Measurements from ENCODE around the gene UBE2E3. TPM values are rescaled to one million over a fixed set of nuclear protein-coding genes. Genes with fewer than 3 reads are reported as not detected.

The UBE2E3 gene
- total and polyA plus RNA-seq, 2 experiments from 2014 or later: 111 to 112 TPM

GRCh38 chr2:180952082-180952481 lies 28.3 kb upstream of the UBE2E3 start (continued):
- TF ChIP-seq, protein P1, sequence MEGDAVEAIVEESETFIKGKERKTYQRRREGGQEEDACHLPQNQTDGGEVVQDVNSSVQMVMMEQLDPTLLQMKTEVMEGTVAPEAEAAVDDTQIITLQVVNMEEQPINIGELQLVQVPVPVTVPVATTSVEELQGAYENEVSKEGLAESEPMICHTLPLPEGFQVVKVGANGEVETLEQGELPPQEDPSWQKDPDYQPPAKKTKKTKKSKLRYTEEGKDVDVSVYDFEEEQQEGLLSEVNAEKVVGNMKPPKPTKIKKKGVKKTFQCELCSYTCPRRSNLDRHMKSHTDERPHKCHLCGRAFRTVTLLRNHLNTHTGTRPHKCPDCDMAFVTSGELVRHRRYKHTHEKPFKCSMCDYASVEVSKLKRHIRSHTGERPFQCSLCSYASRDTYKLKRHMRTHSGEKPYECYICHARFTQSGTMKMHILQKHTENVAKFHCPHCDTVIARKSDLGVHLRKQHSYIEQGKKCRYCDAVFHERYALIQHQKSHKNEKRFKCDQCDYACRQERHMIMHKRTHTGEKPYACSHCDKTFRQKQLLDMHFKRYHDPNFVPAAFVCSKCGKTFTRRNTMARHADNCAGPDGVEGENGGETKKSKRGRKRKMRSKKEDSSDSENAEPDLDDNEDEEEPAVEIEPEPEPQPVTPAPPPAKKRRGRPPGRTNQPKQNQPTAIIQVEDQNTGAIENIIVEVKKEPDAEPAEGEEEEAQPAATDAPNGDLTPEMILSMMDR (conservative IDR thresholded peaks at IDR 0.05; ENCODE audit: low read depth in 2 of 2): no peak
- no peak for TF ChIP-seq NANOG (IDR thresholded peaks at IDR 0.05; ENCODE audit: borderline replicate concordance)
- TF ChIP-seq ZNF114 (CRISPR knock-in tag; IDR thresholded peaks at IDR 0.05): no peak
- TF ChIP-seq, protein P2, sequence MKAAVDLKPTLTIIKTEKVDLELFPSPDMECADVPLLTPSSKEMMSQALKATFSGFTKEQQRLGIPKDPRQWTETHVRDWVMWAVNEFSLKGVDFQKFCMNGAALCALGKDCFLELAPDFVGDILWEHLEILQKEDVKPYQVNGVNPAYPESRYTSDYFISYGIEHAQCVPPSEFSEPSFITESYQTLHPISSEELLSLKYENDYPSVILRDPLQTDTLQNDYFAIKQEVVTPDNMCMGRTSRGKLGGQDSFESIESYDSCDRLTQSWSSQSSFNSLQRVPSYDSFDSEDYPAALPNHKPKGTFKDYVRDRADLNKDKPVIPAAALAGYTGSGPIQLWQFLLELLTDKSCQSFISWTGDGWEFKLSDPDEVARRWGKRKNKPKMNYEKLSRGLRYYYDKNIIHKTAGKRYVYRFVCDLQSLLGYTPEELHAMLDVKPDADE (IDR thresholded peaks at IDR 0.05): no peak

DNA sequence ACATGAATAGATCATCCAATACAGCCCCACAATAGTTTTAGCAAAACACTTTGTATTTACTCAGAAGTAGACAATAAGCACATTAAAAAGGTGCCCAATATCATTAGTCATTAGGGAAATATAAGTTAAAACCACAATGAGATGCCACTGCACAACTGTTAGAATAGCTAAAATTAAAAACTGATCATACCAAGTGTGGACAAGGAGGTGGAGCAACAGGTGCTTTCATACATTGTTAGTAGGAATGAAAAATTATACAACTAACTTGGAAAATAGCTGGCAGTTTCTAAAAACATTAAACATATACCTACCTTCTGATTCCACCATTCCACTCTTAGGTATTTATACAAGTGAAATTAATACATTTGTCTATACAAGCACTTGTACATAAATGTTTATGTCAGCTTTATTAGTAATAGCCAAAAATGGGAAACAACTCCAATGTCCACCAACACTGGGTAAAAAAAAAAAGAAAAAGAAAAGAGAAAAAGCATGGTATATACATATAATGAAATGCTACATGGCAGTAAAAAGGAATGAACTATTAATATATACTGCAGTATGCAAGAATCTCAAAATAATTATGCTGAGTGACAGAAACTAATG lies 27.6 kb upstream of the UBE2E3 start:
- ATAC-seq (no peak), DNase-seq (ENCODE audit: low spot score) (no peak)
- Histone ChIP-seq H3K27ac (ENCODE audit: low read depth) (no peak overlapping the region), H3K4me1 (ENCODE audit: insufficient read depth) (no peaks in the 10 kb centered on the region), H3K4me2 (no peak overlapping the region), H3K9me2 (ENCODE audit: insufficient read depth) (no peaks in the 10 kb centered on the region), H4K20me1 (replicated peaks; ENCODE audit: insufficient read depth) (no peaks in the 10 kb centered on the region), H3K4me3 (no peak overlapping the region), H2AFZ (no peak overlapping the region), H3F3A (replicated peaks; ENCODE audit: low read depth) (no peaks in the 10 kb centered on the region), H3K27me3 (ENCODE audit: insufficient read depth) (no peaks in the 10 kb centered on the region), H3K36me3 (ENCODE audit: insufficient read depth) (no peaks in the 10 kb centered on the region), H3K79me2 (replicated peaks; ENCODE audit: insufficient read depth) (no peaks in the 10 kb centered on the region)
- no peak overlapping the region for H3K4me3 Mint-ChIP-seq
- H3K4me1 Mint-ChIP-seq: no peaks in the 10 kb centered on the region
- no peak overlapping the region for H3K27ac Mint-ChIP-seq
- H3K36me3 Mint-ChIP-seq (ENCODE audit: low read depth): no peaks in the 10 kb centered on the region
- TF ChIP-seq STAT1 (IDR thresholded peaks at IDR 0.05; ENCODE audit: unreplicated experiment) (no peak), ZNF114 (CRISPR knock-in tag; IDR thresholded peaks at IDR 0.05) (no peak), POLR2AphosphoS5 (IDR thresholded peaks at IDR 0.05; ENCODE audit: low read depth) (no peak), JUNB (IDR thresholded peaks at IDR 0.05; ENCODE audit: unreplicated experiment) (no peak), NANOG (IDR thresholded peaks at IDR 0.05; ENCODE audit: borderline replicate concordance) (no peak), EZH2 (IDR thresholded peaks at IDR 0.05; ENCODE audit: low read depth, unreplicated experiment) (no peak), CREB1 (CRISPR knock-in tag; IDR thresholded peaks at IDR 0.05; ENCODE audit: low read depth) (no peak), EZH2phosphoT487 (IDR thresholded peaks at IDR 0.05; ENCODE audit: unreplicated experiment) (no peak)
- TF ChIP-seq, protein P3, sequence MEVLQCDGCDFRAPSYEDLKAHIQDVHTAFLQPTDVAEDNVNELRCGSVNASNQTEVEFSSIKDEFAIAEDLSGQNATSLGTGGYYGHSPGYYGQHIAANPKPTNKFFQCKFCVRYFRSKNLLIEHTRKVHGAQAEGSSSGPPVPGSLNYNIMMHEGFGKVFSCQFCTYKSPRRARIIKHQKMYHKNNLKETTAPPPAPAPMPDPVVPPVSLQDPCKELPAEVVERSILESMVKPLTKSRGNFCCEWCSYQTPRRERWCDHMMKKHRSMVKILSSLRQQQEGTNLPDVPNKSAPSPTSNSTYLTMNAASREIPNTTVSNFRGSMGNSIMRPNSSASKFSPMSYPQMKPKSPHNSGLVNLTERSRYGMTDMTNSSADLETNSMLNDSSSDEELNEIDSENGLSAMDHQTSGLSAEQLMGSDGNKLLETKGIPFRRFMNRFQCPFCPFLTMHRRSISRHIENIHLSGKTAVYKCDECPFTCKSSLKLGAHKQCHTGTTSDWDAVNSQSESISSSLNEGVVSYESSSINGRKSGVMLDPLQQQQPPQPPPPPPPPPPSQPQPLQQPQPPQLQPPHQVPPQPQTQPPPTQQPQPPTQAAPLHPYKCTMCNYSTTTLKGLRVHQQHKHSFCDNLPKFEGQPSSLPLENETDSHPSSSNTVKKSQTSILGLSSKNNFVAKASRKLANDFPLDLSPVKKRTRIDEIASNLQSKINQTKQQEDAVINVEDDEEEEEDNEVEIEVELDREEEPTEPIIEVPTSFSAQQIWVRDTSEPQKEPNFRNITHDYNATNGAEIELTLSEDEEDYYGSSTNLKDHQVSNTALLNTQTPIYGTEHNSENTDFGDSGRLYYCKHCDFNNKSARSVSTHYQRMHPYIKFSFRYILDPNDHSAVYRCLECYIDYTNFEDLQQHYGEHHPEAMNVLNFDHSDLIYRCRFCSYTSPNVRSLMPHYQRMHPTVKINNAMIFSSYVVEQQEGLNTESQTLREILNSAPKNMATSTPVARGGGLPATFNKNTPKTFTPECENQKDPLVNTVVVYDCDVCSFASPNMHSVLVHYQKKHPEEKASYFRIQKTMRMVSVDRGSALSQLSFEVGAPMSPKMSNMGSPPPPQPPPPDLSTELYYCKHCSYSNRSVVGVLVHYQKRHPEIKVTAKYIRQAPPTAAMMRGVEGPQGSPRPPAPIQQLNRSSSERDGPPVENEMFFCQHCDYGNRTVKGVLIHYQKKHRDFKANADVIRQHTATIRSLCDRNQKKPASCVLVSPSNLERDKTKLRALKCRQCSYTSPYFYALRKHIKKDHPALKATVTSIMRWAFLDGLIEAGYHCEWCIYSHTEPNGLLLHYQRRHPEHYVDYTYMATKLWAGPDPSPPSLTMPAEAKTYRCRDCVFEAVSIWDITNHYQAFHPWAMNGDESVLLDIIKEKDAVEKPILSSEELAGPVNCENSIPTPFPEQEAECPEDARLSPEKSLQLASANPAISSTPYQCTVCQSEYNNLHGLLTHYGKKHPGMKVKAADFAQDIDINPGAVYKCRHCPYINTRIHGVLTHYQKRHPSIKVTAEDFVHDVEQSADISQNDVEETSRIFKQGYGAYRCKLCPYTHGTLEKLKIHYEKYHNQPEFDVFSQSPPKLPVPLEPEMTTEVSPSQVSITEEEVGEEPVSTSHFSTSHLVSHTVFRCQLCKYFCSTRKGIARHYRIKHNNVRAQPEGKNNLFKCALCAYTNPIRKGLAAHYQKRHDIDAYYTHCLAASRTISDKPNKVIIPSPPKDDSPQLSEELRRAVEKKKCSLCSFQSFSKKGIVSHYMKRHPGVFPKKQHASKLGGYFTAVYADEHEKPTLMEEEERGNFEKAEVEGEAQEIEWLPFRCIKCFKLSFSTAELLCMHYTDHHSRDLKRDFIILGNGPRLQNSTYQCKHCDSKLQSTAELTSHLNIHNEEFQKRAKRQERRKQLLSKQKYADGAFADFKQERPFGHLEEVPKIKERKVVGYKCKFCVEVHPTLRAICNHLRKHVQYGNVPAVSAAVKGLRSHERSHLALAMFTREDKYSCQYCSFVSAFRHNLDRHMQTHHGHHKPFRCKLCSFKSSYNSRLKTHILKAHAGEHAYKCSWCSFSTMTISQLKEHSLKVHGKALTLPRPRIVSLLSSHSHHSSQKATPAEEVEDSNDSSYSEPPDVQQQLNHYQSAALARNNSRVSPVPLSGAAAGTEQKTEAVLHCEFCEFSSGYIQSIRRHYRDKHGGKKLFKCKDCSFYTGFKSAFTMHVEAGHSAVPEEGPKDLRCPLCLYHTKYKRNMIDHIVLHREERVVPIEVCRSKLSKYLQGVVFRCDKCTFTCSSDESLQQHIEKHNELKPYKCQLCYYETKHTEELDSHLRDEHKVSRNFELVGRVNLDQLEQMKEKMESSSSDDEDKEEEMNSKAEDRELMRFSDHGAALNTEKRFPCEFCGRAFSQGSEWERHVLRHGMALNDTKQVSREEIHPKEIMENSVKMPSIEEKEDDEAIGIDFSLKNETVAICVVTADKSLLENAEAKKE (CRISPR knock-in tag; IDR thresholded peaks at IDR 0.05): no peak
- TF ChIP-seq, protein P1 (conservative IDR thresholded peaks at IDR 0.05; ENCODE audit: low read depth in 2 of 2): no peak
- TF ChIP-seq, protein P2 (IDR thresholded peaks at IDR 0.05): no peak
- no peaks in the 10 kb centered on the region for H3K9me3 Mint-ChIP-seq
- no peaks in the 10 kb centered on the region for H3K27me3 Mint-ChIP-seq (ENCODE audit: insufficient read depth, low read depth, poor library complexity)

Data from GM23338 (cell line).